NCI-H446 (cell line): ENCODE measurements around the gene ASAP2.
A peak's percentile ranks its signal among the peaks of the same experiment; 100 is the strongest.

Experiments
- DNase-seq, 2 experiments: peaks; one replicate each; lab custom pipeline; 2025; lab: John Stamatoyannopoulos, UW

Gene ASAP2

DNA sequence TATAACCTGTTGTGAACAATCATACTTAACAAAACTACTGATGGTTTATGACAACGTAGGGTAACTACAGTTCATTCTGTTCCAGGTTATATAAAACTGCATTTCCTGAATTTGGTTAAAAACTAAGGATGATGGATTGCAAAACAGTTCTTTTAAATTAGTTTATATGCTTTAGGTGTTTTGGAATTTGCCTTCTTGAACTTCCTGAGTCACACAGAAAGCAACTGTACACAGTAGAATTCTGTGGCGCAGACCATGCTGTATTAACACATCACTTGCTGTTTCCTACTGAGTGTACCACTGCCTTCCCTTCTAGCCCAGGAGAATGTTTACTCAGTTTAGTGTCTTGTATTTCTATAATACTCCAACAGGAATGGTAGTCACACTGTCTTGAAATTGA is 197.3 kb downstream of the ASAP2 start:
- DNase-seq: no peak

DNA sequence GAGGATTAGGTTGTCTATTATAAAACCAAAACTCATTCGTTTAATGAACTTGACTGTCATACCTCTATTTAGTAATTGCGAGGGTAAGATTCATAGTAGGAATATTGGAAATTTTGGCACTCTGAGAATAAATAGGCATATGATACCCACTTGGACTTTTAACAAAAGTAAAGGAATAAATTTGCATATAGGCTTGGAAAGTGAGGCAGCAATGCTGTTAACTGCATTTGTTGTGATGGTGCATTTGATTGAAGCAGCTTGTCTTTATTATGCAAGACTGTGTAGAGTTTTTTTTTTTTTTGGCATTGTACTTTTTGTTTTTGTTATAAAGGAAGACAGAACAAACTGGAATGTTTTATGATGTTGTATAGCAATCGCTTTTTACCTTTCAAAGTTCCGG is 197.8 kb downstream of the ASAP2 start:
- DNase-seq: no peak

DNA sequence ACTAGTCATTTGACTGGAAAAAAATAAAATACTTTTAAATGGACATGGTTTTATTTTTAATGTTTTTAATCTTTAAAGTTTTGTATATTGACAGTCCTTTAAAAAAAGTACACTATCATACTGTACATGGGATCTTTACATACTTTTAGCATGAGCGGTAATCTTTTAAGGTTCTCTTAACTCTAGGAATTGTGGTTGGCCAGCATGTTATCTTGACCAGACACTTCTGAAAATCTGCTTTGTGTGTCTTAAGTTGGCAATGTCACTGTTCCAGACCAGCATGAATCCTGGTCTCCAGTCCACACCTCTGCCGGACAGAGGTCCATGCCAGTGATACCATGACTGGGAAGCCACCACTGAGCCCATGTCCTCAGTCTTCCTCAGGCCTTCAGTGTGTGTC is 199.0 kb downstream of the ASAP2 start:
- no peak for DNase-seq

DNA sequence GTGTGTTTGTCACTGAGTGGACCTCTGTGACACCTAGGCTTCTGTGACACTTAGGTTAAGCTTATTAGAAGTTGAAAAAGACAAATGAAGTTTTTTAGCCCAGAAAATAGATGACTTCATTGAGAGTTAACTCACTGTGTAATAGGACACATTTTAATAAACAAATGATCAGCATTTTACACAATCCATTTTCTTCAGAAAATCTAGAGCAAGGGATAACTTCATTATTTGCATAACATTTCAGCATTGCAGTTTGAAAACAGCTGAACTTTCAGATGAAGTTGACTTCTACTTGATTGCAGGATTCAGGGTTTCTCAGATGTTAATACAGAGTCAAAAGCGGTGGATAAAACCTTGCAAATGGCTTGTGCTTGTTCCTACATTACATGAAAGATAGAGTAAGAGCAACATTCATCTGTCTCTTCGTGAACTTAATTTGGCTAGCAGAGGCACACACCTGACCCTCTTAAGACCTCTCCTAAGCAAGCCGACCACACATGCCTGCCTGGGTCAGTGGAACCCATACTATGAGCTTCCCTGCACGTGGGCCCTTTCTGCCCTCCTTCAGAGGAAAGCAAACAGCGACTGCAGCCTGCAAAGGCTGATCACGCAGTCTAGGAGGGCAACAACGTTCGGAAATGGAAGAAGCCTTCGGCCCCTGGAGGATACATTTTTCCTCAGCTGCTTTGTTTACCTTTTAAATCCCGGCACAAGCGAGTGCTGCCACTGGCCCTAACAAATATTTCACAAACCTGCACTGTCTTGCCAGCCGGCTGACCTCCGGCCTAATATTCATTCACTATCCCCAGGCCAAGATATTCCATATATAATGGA is 200.1 kb downstream of the ASAP2 start:
- DNase-seq: no peak

DNA sequence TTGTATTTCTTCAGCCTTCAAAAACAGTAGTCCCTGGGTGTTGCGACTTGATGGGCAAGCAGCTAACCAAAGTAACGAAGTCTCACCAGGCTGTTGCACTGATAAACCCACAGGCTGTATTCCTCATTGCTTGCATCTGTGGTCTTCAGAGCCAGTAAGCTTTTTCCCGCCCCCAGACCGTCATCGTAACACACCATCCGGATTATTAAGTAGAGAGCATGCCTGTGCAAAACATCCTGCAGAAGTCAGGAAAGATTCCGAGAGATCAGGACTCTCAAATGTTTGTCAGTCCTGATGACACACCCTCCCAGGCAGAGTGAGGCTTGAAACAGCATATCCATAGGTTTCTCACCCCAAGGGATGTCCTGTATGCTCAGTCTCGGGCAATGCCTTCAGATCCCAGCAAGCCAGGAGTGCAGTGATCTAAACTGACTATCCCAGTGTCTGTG is 200.8 kb downstream of the ASAP2 start:
- DNase-seq: no peak

DNA sequence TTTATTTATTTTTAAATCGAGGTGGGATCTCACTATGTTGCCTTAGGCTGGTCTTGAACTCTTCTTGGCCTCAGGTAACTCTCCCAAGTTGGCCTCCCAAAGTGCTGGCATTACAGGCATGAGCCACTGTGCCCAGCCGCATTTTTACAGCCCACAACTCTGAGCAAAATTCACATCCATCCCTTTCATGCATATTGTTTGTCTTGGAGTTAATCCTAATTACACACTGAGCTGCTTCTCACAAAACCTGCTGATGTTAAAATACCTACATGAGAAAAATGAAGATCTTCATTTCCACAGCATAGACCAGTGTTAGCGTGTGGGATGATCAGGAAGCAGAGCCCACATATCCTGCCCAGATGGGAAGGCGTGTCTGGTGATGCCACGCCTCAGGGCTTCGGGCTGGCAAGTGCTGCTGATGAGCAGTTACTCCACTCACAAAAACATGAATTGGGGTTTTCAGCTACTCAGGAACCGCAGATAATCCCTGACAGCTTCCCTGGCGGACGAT is 202.1 kb downstream of the ASAP2 start:
- peak; percentile 37 to 87 for DNase-seq

DNA sequence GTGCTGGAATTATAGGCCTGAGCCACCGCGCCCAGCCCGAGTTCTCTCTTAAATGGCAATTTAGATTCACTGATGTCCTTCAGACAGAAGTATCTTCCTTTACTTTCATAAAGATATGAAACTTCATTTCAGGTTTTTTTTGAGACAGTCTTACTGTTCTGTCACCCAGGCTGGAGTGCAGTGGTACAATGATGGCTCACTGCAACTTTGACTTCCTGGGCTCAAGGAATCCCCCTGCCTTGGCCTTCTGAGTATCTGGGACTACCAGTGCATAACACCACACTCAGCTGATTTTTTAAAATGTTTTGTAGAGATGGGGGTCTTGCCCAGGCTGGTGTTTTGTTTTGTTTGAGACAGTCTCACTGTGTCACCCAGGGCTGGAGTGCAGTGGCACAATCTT is 203.5 kb downstream of the ASAP2 start:
- DNase-seq: no peak

DNA sequence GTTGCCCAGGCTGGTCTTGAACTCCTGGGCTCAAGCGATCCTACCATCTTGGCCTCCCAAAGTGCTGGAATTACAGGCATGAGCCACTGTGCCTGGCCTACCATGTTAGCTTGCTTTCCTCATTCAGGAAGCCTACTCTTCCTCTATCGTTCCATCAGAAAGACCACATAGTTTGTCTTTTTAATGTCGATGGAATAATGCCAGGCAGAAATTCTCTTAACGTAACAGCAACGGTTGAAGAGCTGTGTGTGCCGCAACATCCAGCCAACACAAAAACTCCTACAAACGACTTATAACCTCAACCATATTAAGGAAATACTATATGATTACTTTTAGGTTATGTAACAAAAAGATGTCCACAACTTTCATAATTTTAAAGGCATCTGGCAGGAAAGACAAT is 206.2 kb downstream of the ASAP2 start:
- no peak for DNase-seq

DNA sequence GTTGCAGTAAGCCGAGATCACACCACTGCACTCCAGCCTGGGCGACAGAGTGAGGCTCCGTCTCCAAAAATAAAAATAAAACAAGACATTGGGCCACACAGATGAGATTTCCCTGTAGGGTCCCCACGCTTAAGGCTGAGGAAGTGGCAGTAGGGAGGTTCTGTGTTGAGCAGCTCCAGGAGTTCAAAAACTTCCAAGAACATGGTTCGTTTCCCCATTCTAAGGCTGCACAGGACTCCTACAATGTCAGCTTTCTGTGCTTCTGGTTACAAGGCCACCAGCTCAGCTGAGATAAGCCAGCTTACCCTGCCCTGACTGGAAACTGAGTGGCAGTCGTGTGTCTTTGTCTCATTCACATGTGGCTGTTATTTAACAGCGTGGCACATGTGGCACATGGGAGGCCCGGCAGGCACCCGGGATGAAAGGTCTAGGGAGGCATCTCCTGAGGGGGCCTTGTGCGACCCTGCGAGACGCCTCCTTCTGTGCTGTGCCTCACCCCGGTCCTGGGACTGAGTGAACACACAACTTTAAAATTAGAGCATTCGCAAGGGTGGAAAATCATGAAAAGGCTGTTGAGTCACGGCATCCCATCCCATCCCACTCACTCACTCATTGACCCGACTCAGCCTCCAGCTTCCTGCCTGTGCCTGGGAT is 209.0 kb downstream of the ASAP2 start:
- no peak for DNase-seq

DNA sequence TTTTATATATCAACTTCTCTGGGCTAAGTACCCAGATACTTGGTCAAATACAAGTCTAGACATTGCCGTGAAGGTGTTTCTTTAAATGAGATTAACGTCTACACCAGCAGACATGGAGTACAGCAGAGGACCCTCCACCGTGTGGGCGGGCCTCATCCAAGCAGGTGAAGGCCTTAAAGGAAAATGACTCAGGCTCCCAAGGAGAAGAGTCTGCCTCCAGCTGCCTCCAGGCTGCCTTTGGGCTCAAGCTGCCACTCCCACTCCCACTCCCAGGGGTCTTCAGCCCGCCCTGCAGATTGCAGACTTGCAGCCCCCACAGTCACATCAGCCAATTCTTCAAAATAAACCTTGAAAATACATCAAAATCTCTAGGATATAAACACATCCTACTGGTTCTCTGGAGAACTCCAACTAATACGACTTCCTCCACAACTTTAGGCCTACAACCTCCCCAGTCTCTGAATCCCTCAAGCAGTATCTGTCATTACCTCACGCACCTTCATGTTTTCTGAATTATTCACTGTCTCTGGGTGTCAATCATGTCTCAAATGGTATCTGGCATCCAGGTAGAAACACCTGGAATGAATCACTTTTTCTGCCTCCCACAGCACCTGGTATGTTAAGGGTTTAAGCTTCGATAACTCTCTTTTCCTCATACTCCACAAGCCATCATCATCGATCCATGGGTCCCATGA is 209.8 kb downstream of the ASAP2 start:
- no peak for DNase-seq

DNA sequence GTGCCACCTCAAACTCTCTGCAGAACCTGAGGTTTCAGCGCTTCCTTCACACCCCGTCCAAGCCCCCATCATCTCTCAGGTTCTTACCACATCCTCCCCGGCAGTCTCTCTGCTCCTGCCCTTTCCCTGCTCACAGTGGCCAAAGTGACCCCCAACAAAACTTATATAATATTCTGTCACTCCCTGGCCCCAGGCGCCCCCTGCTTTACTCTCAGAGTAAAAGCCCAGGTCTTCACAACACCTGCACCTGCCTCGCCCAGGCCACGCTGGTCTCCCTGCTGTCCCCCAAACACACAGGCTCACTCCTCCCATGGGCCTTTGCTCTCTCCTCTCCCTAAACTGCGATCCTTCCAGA is 210.3 kb downstream of the ASAP2 start:
- no peak for DNase-seq

DNA sequence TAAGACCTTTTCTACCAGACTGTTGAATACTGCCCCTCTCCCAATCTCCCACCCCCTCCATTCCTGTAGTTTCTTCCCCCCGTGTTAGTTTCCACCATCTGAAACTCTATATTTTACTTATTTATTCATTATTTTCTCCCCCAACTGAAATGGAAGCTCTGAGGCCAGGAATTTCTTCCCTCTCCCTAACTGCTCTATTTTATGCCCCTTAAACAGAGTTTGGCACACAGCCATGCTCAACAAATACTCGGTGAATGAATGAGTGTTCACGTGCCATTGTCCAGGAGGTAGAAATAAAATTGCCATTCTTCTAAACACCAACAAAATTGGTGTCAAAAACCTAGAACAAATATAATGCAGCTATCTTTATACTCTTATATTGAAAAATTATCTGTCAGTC is 211.1 kb downstream of the ASAP2 start:
- no peak for DNase-seq

DNA sequence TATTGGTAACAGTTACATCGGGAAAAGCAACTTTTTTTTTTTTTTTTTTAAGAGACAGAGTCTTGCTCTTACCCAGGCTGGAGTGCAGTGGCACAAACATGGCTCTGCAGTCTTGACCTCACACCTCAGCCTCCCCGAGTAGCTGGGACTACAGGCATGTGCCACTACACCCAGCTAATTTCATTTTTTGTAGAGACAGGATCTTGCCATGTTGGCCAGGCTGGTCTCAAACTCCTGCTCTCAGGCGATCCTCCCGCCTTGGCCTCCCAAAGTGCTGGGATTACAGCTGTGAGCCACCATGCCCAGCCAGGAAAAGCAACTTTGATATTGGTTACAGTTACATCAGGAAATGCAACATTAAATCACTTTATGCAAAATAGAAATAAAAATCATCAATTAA is 212.1 kb downstream of the ASAP2 start:
- DNase-seq: no peak

DNA sequence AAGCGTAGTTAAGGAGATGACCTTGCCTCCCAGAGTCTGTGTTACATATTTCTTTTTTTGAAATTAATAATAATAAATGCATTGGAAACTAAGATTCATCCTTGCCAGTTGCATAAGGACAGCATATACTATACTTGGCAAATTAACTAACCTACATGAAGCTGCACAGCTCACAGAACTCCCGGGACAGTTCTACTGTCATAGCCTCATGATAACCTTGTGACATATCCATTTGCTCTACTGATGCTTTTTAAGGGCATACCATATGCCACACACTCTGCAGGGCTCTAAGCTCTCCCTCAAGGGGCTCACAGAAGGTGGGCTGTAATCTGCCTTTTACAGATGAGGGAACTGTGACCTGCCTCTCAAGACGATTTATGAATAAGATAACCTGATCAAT is 212.9 kb downstream of the ASAP2 start:
- DNase-seq: no peak

DNA sequence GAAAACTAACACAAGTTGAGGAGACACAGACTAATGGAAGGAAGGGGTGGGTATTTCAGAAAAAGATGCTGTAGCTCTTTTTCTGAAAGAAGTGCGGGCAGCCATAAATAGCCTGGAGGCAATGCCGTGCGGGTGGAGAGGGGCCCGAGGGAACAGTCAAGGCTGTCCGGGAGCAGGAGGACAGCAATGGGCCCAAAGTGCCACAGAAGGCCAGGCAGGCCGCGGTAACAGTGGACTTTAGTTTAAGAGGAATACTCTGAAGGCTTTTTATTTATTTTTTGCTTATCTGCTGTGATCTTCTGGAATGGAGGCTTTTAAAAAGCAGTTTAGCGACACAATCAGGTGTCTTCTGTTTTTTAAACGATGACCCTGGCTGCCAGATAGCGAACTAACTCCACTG is 213.9 kb downstream of the ASAP2 start:
- DNase-seq: no peak

DNA sequence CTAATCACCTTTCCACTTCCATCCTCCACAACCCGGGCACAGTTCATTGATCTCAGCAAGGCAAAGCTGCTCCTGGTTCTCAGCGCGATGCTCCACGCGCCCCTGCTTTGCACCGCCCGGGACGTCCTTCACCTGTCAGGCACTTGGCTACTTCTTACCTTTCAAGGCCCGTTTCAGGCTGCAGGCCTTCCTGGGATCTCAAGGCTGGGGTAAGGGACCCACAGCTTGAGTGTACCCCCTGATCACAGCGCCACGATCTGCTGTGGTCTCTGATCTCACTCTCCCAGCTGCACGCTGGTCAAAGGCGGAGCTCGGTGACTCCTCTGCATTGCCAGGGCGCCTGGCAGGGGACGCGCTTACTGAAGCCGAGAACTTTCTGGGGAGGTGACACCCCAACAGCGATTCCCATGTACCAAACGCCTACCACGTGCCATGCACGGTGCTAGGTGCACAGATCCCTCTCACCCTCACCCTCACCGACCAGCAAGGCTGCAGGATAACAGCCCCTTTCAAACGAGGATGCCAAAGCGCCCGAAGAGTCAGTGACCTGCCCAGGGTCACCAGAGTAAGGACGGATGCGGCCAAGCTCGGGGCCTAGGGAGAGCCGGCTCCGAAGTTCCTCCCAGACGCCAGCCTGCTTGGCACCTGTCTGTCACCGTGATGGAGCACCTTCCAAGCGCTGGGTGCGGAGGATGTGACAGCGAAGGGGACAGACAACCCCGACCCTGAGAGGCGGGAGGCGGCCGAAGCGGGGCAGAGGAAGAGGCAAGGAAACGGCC is 215.9 kb downstream of the ASAP2 start:
- peak in 1 of 2 experiments; percentile 41 for DNase-seq

DNA sequence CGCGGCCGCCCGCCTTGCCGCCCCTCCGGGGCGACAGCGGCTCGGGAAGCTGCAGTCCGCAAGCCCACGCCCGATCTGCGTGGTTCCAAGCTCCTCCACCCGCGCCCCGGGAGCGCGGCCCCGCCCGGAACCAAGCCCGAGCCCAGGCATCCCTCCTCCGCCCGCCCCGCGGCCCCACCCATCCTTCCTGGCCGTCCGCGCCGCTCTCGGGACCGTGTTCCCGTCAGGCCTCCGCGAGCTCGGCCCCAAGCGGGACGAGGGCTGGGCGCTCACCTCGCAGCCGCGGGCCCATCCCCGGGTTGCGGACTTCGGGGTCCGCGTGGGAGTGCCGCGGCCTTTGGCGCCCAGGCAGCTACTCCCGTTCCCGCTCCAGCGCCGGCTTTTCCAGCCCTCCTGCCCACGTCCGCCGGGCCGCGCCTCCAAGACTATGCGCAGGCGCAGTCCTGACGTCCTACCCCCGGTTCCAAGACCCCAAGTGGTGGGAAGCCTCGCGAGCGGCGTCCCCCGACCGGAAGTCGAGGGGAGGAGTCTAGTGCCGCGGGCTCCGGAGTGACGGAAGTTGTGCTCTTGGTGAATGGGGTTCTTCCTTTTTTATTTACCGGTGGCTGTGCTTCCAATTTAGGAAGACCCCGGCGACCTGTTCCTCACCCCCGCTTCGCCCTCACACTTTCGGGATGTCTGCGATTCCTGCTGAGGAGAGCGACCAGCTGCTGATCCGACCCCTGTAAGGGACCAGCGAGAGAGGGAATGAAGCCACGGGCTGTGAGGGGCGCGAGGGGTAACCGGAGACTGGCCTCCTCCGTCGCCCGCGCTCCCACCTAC is 216.7 kb downstream of the ASAP2 start, which contains the start of the genes CPSF3 and ITGB1BP1:
TSS of gene CPSF3 (plus strand) at position 555 of the 822 bp plus-strand sequence. CDS start at position 675, 120 bp downstream.
TSS of gene ITGB1BP1 (minus strand) at position 429 of the 822 bp plus-strand sequence. CDS start 4,831 bp downstream, outside the sequence.
- DNase-seq: peak; percentile 97 to 98

DNA sequence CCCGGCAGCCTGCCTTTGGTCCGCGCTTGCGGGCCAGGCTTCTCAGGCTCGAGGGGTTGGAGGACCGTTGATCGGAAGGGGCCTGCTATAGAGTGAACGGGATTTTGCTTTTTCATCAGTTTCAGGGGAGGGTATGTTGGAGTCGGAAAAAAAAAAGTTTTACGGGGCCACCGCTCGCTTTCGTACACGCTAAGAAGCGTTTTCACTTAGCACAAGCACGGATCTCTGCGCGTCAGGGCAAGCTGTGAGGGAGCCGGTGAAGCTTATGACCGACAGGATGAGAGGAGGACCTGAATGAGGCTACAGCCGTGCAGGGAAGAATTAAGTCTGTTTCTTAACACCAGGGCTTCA is 217.3 kb downstream of the ASAP2 start:
- DNase-seq: no peak

DNA sequence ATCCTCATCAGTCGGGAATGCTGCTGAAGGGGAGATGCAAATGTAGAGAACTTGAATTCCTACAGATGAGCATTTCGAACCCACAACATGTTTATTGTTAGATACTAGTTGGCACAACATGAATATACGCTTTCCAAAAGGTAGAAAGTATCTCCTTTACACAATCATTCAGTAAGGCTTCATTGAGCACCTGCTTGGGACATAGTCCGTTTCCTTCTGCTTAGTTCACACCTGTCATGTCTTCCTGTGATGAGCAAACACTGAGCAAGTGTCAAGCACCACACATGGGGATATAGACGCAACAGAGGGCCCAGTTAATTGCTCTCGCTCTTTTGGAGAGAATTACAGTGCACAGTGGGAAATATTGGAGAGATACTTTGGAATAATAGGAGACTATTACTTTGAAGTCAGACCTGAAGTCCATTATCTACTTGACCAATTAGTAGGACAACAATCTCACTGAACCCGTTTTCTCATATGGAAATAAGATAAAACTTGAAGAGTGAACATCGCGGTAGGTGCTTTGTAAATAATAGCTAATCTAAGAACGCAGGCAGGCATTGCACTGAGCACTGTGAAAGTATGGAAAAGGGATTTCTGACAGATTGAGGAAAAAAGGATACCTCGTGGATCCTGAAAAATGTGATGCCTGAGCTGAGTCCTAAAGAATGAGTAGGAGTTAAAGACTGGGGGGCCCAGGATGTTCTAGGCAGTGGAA is 218.0 kb downstream of the ASAP2 start:
- DNase-seq: no peak

DNA sequence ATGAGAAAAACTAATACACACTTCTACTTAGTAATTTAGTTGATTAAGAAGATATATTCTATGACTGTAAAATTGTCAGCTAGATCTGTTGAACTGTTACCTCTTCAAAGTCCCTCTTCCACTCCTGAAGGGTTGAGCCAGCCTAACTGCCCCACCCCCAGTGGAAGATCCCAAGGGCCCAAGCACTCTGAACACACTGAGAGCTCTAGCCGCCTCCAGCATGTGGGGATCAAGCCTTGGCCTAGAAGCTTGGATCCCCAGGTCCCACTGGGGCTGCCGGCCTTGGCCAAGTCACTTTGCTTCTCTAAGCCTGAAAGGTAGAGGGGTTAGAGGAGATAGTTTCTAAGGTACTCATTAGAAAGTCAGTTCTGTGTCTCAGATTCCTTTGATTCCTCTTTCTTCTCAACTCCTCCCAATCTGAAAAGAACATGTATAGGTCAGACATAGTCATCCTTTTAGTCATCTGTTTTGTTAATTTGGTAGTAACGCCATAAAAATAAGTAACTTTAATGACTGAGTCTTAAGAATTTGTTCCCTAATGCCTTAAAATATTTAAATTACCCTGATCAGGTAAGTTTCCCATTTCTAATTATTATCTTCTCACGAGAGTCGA is 222.5 kb downstream of the ASAP2 start:
- DNase-seq: no peak
